ENCODE data around the gene EPHA2.
"Not testable (repeated sequence)": the region's sequence is repeated elsewhere in the genome, so short reads cannot be mapped to it uniquely, and the experiment has no call there.

EPHA2 gene

DNA sequence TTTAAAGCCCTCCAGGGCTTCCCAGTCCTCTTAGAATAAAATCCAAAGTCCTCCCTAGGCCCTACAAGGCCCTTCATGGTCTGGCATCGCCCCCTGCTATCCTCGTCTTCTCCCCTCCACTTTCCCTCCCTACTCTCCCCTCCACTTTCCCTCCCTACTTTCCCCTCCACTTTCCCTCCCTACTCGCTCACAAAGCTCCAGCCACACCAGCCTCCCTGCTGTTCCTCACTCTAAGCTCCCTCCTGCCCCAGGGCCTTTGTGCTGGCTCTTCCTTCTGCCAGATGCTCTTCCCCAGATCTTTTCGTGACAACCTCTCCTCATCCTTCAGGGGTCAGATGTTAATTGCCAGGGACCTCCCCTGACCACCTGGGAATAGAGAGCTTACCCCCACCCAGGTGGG lies 43.8 kb upstream of the EPHA2 start (continued):
- TF ChIP-seq, protein P1, sequence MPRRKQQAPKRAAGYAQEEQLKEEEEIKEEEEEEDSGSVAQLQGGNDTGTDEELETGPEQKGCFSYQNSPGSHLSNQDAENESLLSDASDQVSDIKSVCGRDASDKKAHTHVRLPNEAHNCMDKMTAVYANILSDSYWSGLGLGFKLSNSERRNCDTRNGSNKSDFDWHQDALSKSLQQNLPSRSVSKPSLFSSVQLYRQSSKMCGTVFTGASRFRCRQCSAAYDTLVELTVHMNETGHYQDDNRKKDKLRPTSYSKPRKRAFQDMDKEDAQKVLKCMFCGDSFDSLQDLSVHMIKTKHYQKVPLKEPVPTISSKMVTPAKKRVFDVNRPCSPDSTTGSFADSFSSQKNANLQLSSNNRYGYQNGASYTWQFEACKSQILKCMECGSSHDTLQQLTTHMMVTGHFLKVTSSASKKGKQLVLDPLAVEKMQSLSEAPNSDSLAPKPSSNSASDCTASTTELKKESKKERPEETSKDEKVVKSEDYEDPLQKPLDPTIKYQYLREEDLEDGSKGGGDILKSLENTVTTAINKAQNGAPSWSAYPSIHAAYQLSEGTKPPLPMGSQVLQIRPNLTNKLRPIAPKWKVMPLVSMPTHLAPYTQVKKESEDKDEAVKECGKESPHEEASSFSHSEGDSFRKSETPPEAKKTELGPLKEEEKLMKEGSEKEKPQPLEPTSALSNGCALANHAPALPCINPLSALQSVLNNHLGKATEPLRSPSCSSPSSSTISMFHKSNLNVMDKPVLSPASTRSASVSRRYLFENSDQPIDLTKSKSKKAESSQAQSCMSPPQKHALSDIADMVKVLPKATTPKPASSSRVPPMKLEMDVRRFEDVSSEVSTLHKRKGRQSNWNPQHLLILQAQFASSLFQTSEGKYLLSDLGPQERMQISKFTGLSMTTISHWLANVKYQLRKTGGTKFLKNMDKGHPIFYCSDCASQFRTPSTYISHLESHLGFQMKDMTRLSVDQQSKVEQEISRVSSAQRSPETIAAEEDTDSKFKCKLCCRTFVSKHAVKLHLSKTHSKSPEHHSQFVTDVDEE (CRISPR knock-in tag; IDR thresholded peaks at IDR 0.05) = no peak
- TF ChIP-seq CSDC2 (CRISPR knock-in tag; IDR thresholded peaks at IDR 0.05) = no peak
- TF ChIP-seq ZNF565 (CRISPR knock-in tag; conservative IDR thresholded peaks at IDR 0.05; ENCODE audit: low read depth) = no peak
- no peak for TF ChIP-seq ISL1 (CRISPR knock-in tag; IDR thresholded peaks at IDR 0.05)
- TF ChIP-seq ESRRG (CRISPR knock-in tag; IDR thresholded peaks at IDR 0.05) = no peak
- no peak for TF ChIP-seq OSR1 (CRISPR knock-in tag; IDR thresholded peaks at IDR 0.05)
- no peak for TF ChIP-seq ZC3H10 (CRISPR knock-in tag; IDR thresholded peaks at IDR 0.05)
- TF ChIP-seq TOX (CRISPR knock-in tag; IDR thresholded peaks at IDR 0.05; ENCODE audit: borderline replicate concordance) = no peak
- TF ChIP-seq PPARA (CRISPR knock-in tag; IDR thresholded peaks at IDR 0.05; ENCODE audit: borderline replicate concordance) = no peak
- TF ChIP-seq, protein P2, sequence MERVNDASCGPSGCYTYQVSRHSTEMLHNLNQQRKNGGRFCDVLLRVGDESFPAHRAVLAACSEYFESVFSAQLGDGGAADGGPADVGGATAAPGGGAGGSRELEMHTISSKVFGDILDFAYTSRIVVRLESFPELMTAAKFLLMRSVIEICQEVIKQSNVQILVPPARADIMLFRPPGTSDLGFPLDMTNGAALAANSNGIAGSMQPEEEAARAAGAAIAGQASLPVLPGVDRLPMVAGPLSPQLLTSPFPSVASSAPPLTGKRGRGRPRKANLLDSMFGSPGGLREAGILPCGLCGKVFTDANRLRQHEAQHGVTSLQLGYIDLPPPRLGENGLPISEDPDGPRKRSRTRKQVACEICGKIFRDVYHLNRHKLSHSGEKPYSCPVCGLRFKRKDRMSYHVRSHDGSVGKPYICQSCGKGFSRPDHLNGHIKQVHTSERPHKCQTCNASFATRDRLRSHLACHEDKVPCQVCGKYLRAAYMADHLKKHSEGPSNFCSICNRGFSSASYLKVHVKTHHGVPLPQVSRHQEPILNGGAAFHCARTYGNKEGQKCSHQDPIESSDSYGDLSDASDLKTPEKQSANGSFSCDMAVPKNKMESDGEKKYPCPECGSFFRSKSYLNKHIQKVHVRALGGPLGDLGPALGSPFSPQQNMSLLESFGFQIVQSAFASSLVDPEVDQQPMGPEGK (CRISPR knock-in tag; IDR thresholded peaks at IDR 0.05; ENCODE audit: borderline replicate concordance) = no peak
- TF ChIP-seq GLIS3 (CRISPR knock-in tag; IDR thresholded peaks at IDR 0.05) = no peak
- no peak for TF ChIP-seq ZFP30 (CRISPR knock-in tag; IDR thresholded peaks at IDR 0.05)

- TF ChIP-seq ZNF70 (CRISPR knock-in tag; IDR thresholded peaks at IDR 0.05) = no peak
- ATAC-seq = no peak
Observed at GRCh38 chr1:16199157-16199501, 43.3 kb upstream of the EPHA2 start.

DNA sequence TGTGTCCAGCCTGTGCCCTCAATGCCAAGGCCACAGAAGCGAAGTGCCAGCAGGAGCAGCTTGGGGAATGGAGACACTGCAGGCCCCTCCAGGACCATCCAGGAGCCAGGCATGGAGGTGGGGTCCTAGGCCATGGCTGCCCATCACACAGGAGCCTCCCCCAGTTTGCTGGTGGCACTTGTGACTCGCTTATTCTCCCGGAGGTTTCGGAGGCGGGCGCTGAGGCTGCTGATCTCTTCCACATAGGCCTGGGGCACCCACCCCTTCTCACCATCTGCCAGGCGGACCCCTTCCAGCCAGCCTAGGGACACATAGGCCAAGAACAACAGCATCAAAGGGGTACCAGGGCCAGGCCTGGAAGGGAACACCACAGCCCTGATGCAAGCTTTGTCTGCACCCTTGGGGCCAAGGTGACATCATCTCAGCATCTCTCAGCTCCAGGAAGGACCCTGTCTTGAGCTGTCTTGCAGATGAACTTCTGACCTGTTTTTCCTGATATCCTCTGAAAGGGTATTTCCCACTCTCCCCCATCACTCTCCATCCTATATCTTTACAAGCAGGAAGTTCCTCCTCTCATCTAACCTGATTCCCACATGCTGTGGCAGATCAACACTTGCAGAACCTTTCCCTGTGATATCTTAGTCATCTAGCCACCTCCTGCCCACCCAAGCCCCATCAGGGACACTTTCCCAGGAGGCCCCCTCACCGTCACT lies 42.7 kb upstream of the EPHA2 start:
- TF ChIP-seq ARNTL (CRISPR knock-in tag; IDR thresholded peaks at IDR 0.05; ENCODE audit: borderline replicate concordance, low read depth) (no peak), CSDC2 (CRISPR knock-in tag; IDR thresholded peaks at IDR 0.05) (no peak), PPARA (CRISPR knock-in tag; IDR thresholded peaks at IDR 0.05; ENCODE audit: borderline replicate concordance) (no peak), ESRRG (CRISPR knock-in tag; IDR thresholded peaks at IDR 0.05) (no peak), TCF4 (CRISPR knock-in tag; IDR thresholded peaks at IDR 0.05; ENCODE audit: borderline replicate concordance) (no peak)
- no peak for ATAC-seq

DNA sequence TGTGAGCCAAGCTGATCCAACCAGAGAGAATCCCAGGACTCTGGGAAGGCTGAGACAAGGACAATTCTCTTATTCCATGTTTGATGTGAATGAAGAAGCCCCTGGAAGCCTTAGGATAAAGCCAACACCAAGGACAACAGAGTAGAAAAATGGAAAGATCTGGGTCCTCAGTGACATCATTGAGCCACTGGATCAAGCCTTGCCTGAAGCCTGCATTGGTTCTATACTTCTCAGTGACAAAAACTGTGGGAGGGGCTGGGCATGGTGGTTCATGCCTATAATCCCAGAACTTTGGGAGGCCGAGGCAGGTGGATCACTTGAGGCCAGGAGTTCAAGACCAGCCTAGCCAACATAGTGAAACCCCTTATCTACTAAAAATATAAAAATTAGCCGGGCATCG lies 41.0 kb upstream of the EPHA2 start:
- ATAC-seq = no peak

GRCh38 chr1:16196139-16196538 lies 40.3 kb upstream of the EPHA2 start:
- not testable (repeated sequence) for ATAC-seq

More for the DNA sequence above, 41.0 kb upstream of the EPHA2 start:
- TF ChIP-seq ZC3H10 (CRISPR knock-in tag; IDR thresholded peaks at IDR 0.05) (no peak), ARNTL (CRISPR knock-in tag; IDR thresholded peaks at IDR 0.05; ENCODE audit: borderline replicate concordance, low read depth) (no peak), PPARA (CRISPR knock-in tag; IDR thresholded peaks at IDR 0.05; ENCODE audit: borderline replicate concordance) (no peak)
- TF ChIP-seq, protein P2 (CRISPR knock-in tag; IDR thresholded peaks at IDR 0.05; ENCODE audit: borderline replicate concordance) = no peak

GRCh38 chr1:16195518-16195905 lies 39.6 kb upstream of the EPHA2 start:
- no peak for TF ChIP-seq CREB5 (CRISPR knock-in tag; IDR thresholded peaks at IDR 0.05; ENCODE audit: low read depth)
- no peak for TF ChIP-seq TOX (CRISPR knock-in tag; IDR thresholded peaks at IDR 0.05; ENCODE audit: borderline replicate concordance)
- no peak for TF ChIP-seq ESRRG (CRISPR knock-in tag; IDR thresholded peaks at IDR 0.05)
- no peak for TF ChIP-seq ZC3H10 (CRISPR knock-in tag; IDR thresholded peaks at IDR 0.05)
- no peak for ATAC-seq

Measured in SK-N-SH treated with all-trans-retinoic acid at 6 μM for 48 hours (cell line).